ENCODE results near the gene AHNAK2. TPM values are rescaled to one million over a fixed set of nuclear protein-coding genes. Genes with fewer than 3 reads are reported as not detected.

Gene AHNAK2
- total and polyA plus RNA-seq, 2 donors (not counting 1 experiment from before 2014, with no cell fraction given) = not detected

DNA sequence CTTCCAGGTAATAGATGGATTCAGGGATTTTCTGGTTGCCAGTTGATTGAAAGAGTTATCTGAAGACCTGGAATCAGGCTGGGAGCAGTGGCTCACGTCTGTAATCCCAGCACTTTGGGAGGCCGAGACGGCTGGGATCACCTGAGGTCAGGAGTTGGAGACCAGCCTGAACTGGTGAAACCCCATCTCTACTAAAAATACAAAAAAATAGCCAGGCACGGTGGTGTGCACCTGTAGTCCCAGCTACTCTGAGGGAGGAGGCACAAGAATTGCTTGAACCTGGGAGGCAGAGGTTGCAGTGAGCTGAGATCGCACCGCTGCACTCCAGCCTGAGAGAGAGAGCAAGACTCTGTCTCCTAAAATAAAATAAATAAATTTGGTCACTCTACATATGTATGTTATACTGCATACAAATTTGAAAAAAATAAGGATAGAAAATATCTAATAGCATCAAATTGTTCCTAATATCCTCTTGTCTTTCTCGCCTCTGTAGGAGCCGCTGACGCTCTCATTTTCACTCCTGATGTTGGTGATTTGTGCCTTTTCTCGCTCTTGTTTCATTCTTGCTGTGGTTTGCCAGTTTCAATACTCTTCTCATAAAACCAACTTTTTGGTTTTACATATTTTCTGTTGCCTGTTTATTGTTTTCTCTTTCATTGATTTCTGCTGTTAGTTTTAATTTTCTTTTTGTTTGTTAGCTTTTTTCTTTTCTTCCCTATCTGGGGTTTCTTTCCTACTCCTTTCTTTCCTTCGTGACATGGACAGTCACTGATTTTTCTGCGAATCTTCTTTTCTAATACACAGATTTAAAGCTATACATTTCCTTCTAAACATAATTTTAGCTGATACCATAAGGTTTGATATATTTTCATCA lies 77.3 kb downstream of the AHNAK2 start:
- ChIA-PET CTCF (interaction anchor here (0.8 to 1.5 kb wide), 2 partner anchors 21 to 30 kb away, joined by 3 to 4 read pairs; no protein-coding TSS in a partner anchor), POLR2A (no interaction called here)
- H3K4me1 ChIP-seq (ENCODE audit: control insufficient read depth in 2 of 2, insufficient read depth in 2 of 2, low read length in 2 of 2) = peaks cover 5 to 7% of the 10 kb centered on the region in 2 donors
- Mint-ChIP-seq H3K4me1 (peaks cover 11% of the 10 kb centered on the region), H3K27me3 (peaks cover 22% of the 10 kb centered on the region), H3K4me3 (no peak overlapping the region), H3K9me3 (ENCODE audit: insufficient read depth) (no peaks in the 10 kb centered on the region), H3K27ac (no peak overlapping the region)
- H2AFZ ChIP-seq (ENCODE audit: insufficient read depth, low read depth, low read length, poor library complexity, severe bottlenecking) = no peak overlapping the region
- H3K27me3 ChIP-seq (replicated peaks in 1 of 4; ENCODE audit: control extremely low read depth in 1 of 4, control insufficient read depth in 3 of 4, insufficient read depth in 4 of 4, low read length in 3 of 4) = peaks cover 0 to 12% (median 0%) of the 10 kb centered on the region in 4 experiments
- ATAC-seq (ENCODE audit: low read depth) (no peak), DNase-seq (no peak)
- H3K36me3 ChIP-seq (replicated peaks in 1 of 2; ENCODE audit: control extremely low read depth in 1 of 2, control insufficient read depth in 1 of 2, extremely low read depth in 1 of 2, insufficient read depth in 2 of 2, low read length in 1 of 2) = no peaks in the 10 kb centered on the region
- no peaks in the 10 kb centered on the region for H3K79me2 ChIP-seq (ENCODE audit: control insufficient read depth, insufficient read depth, low read length)
- no peaks in the 10 kb centered on the region for H4K20me1 ChIP-seq (ENCODE audit: control insufficient read depth, insufficient read depth, low read length, poor library complexity, severe bottlenecking)
- no peak overlapping the region for H3K4me3 ChIP-seq (ENCODE audit: control extremely low read depth in 1 of 5, extremely low read depth in 1 of 5, insufficient read depth in 1 of 5, low read depth in 2 of 5, low read length in 4 of 5)
- H3K9me3 ChIP-seq (ENCODE audit: control extremely low read depth in 1 of 3, control insufficient read depth in 2 of 3, insufficient read depth in 1 of 3, low read length in 2 of 3) = no peaks in the 10 kb centered on the region
- H3K27ac ChIP-seq (ENCODE audit: low read length in 2 of 2) = no peak overlapping the region
- 79% methylated on average over 4 of the region's 12 CpGs for WGBS (ENCODE audit: insufficient coverage)
- H3K4me2 ChIP-seq (replicated peaks; ENCODE audit: low read depth, low read length, poor library complexity, severe bottlenecking) = no peak overlapping the region
- no peak for TF ChIP-seq EZH2 (IDR thresholded peaks at IDR 0.05; ENCODE audit: borderline replicate concordance, insufficient read depth, low read depth, low read length, poor library complexity, severe bottlenecking)
- TF ChIP-seq, protein P1, sequence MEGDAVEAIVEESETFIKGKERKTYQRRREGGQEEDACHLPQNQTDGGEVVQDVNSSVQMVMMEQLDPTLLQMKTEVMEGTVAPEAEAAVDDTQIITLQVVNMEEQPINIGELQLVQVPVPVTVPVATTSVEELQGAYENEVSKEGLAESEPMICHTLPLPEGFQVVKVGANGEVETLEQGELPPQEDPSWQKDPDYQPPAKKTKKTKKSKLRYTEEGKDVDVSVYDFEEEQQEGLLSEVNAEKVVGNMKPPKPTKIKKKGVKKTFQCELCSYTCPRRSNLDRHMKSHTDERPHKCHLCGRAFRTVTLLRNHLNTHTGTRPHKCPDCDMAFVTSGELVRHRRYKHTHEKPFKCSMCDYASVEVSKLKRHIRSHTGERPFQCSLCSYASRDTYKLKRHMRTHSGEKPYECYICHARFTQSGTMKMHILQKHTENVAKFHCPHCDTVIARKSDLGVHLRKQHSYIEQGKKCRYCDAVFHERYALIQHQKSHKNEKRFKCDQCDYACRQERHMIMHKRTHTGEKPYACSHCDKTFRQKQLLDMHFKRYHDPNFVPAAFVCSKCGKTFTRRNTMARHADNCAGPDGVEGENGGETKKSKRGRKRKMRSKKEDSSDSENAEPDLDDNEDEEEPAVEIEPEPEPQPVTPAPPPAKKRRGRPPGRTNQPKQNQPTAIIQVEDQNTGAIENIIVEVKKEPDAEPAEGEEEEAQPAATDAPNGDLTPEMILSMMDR (IDR thresholded peaks at IDR 0.05) = no peak
- intact Hi-C loops (cut with micrococcal nuclease) = no loop called here
- no peak overlapping the region for H3K9ac ChIP-seq (ENCODE audit: low read length)

DNA sequence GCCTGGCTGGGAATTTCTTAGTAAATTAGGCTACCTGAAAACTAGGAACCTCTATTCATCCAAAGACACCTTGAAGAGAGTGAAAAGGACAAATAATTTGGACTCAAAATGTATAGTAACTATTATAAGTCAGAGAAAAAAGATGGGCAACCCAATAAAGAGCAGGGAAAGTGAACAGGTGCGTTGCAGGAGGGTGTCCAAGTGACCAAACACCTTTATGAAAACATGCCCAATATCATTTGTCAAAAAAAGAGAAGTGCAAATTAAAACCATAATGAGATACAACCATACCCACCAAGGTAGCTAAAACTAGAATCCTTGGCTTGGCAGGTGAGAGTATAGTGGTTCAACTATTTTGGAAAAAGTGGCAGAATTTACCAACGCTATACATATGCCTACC lies 78.4 kb downstream of the AHNAK2 start:
- no peak for TF ChIP-seq EZH2 (IDR thresholded peaks at IDR 0.05; ENCODE audit: borderline replicate concordance, insufficient read depth, low read depth, low read length, poor library complexity, severe bottlenecking)
- TF ChIP-seq, protein P1 (IDR thresholded peaks at IDR 0.05) = no peak
- no CpG with 5 or more reads among the region's 2 CpGs for WGBS (ENCODE audit: insufficient coverage)
- H3K9me3 ChIP-seq (ENCODE audit: control extremely low read depth in 1 of 3, control insufficient read depth in 2 of 3, insufficient read depth in 1 of 3, low read length in 2 of 3) = no peaks in the 10 kb centered on the region
- DNase-seq (no peak), ATAC-seq (ENCODE audit: low read depth) (no peak)
- no peak overlapping the region for H2AFZ ChIP-seq (ENCODE audit: insufficient read depth, low read depth, low read length, poor library complexity, severe bottlenecking)
- ChIA-PET POLR2A (no interaction called here), CTCF (interaction anchor here (1.3 to 2.4 kb wide), 5 partner anchors 8 to 40 kb away, joined by 4 to 6 read pairs (median 5); partner anchors contain the start of gene PLD4)
- H3K27ac ChIP-seq (ENCODE audit: low read length in 2 of 2) = no peak overlapping the region
- no peaks in the 10 kb centered on the region for H3K79me2 ChIP-seq (ENCODE audit: control insufficient read depth, insufficient read depth, low read length)
- Mint-ChIP-seq H3K27ac (no peak overlapping the region), H3K27me3 (peaks cover 19% of the 10 kb centered on the region), H3K9me3 (ENCODE audit: insufficient read depth) (no peaks in the 10 kb centered on the region), H3K4me3 (no peak overlapping the region), H3K4me1 (peaks cover 9% of the 10 kb centered on the region)
- H3K4me1 ChIP-seq (ENCODE audit: control insufficient read depth in 2 of 2, insufficient read depth in 2 of 2, low read length in 2 of 2) = peaks cover 5% of the 10 kb centered on the region in 2 donors
- no peak overlapping the region for H3K4me3 ChIP-seq (ENCODE audit: control extremely low read depth in 1 of 5, extremely low read depth in 1 of 5, insufficient read depth in 1 of 5, low read depth in 2 of 5, low read length in 4 of 5)
- H3K4me2 ChIP-seq (replicated peaks; ENCODE audit: low read depth, low read length, poor library complexity, severe bottlenecking) = no peak overlapping the region
- peaks cover 0 to 9% (median 0%) of the 10 kb centered on the region in 4 experiments for H3K27me3 ChIP-seq (replicated peaks in 1 of 4; ENCODE audit: control extremely low read depth in 1 of 4, control insufficient read depth in 3 of 4, insufficient read depth in 4 of 4, low read length in 3 of 4)
- no peak overlapping the region for H3K9ac ChIP-seq (ENCODE audit: low read length)
- intact Hi-C loops (cut with micrococcal nuclease) = no loop called here
- no peaks in the 10 kb centered on the region for H4K20me1 ChIP-seq (ENCODE audit: control insufficient read depth, insufficient read depth, low read length, poor library complexity, severe bottlenecking)
- no peaks in the 10 kb centered on the region for H3K36me3 ChIP-seq (replicated peaks in 1 of 2; ENCODE audit: control extremely low read depth in 1 of 2, control insufficient read depth in 1 of 2, extremely low read depth in 1 of 2, insufficient read depth in 2 of 2, low read length in 1 of 2)
